KOPT-K1 (cell line): ENCODE data around the gene FGFRL1.

Source experiments
- H3K27ac ChIP-seq: fragments of 200-600 bp; sonication (generic); 2 replicates; pipeline ENCODE4 v1.5.1; 2016; ENCODE audit warnings: antibody characterized with exemption, mild to moderate bottlenecking, low read depth, low read length; ENCODE audit not compliant: poor library complexity, severe bottlenecking
- H3K36me3 ChIP-seq: fragments of 200-600 bp; sonication (generic); 2 replicates; pipeline ENCODE4 v1.5.1; 2017; ENCODE audit warnings: antibody characterized with exemption, mild to moderate bottlenecking, low read length, moderate library complexity; ENCODE audit not compliant: insufficient read depth
- H3K9me3 ChIP-seq: fragments of 200-600 bp; sonication (generic); 2 replicates; pipeline ENCODE4 v1.5.1; 2017; ENCODE audit warnings: antibody characterized with exemption, low read length, mild to moderate bottlenecking; ENCODE audit not compliant: insufficient read depth, poor library complexity, severe bottlenecking

The FGFRL1 gene

GRCh38 chr4:1004557-1005485, 6.6 kb upstream of the FGFRL1 start:
- H3K36me3 ChIP-seq = no peaks in the 10 kb centered on the region
- H3K27ac ChIP-seq = no peak overlapping the region
- no peaks in the 10 kb centered on the region for H3K9me3 ChIP-seq

GRCh38 chr4:1006856-1007255, 4.6 kb upstream of the FGFRL1 start:
- Histone ChIP-seq H3K36me3 (no peaks in the 10 kb centered on the region), H3K9me3 (no peaks in the 10 kb centered on the region), H3K27ac (no peak overlapping the region)

- Histone ChIP-seq H3K27ac (no peak overlapping the region), H3K9me3 (no peaks in the 10 kb centered on the region), H3K36me3 (no peaks in the 10 kb centered on the region)
These were observed 2.4 kb upstream of the FGFRL1 start for GRCh38 chr4:1008840-1009541.

- H3K36me3 ChIP-seq = no peaks in the 10 kb centered on the region
- H3K9me3 ChIP-seq = no peaks in the 10 kb centered on the region
- no peak overlapping the region for H3K27ac ChIP-seq
These were observed 1.7 kb upstream of the FGFRL1 start for GRCh38 chr4:1009542-1010394.

- Histone ChIP-seq H3K27ac (no peak overlapping the region), H3K9me3 (no peaks in the 10 kb centered on the region), H3K36me3 (no peaks in the 10 kb centered on the region)
These were observed 918 bp upstream of the FGFRL1 start for GRCh38 chr4:1010395-1011021.

GRCh38 chr4:1011666-1012033, 224 bp downstream of the FGFRL1 start:
- H3K36me3 ChIP-seq = no peaks in the 10 kb centered on the region
- no peak overlapping the region for H3K27ac ChIP-seq
- no peaks in the 10 kb centered on the region for H3K9me3 ChIP-seq

- no peak overlapping the region for H3K27ac ChIP-seq
- no peaks in the 10 kb centered on the region for H3K9me3 ChIP-seq
- no peaks in the 10 kb centered on the region for H3K36me3 ChIP-seq
These were observed 761 bp downstream of the FGFRL1 start for GRCh38 chr4:1012034-1012739.

GRCh38 chr4:1013225-1014073, 2.0 kb downstream of the FGFRL1 start:
- Histone ChIP-seq H3K9me3 (no peaks in the 10 kb centered on the region), H3K27ac (no peak overlapping the region), H3K36me3 (no peaks in the 10 kb centered on the region)

- Histone ChIP-seq H3K9me3 (no peaks in the 10 kb centered on the region), H3K36me3 (no peaks in the 10 kb centered on the region), H3K27ac (no peak overlapping the region)
These were observed 3.1 kb downstream of the FGFRL1 start for GRCh38 chr4:1014291-1015167.

GRCh38 chr4:1015179-1015578, 3.8 kb downstream of the FGFRL1 start:
- no peaks in the 10 kb centered on the region for H3K9me3 ChIP-seq
- no peaks in the 10 kb centered on the region for H3K36me3 ChIP-seq
- no peak overlapping the region for H3K27ac ChIP-seq

- no peak overlapping the region for H3K27ac ChIP-seq
These were observed 4.3 kb downstream of the FGFRL1 start for GRCh38 chr4:1015746-1016145.

GRCh38 chr4:1017211-1017610, 5.8 kb downstream of the FGFRL1 start:
- H3K36me3 ChIP-seq = no peaks in the 10 kb centered on the region
- no peaks in the 10 kb centered on the region for H3K9me3 ChIP-seq
- H3K27ac ChIP-seq = no peak overlapping the region

More at GRCh38 chr4:1015746-1016145, 4.3 kb downstream of the FGFRL1 start:
- no peaks in the 10 kb centered on the region for H3K9me3 ChIP-seq
- H3K36me3 ChIP-seq = no peaks in the 10 kb centered on the region

GRCh38 chr4:1017706-1018105, 6.3 kb downstream of the FGFRL1 start:
- no peaks in the 10 kb centered on the region for H3K9me3 ChIP-seq
- no peaks in the 10 kb centered on the region for H3K36me3 ChIP-seq
- H3K27ac ChIP-seq = no peak overlapping the region
